Neural cell (in vitro differentiated cells): ENCODE results near the gene MARCHF4. TPM values are rescaled to one million over a fixed set of nuclear protein-coding genes. Genes with fewer than 3 reads are reported as not detected.

Source experiments
- H2AFZ ChIP-seq: fragments of 200-600, 300-800 bp; sonication (generic), shearing (Covaris generic); 2 replicates; pipeline ENCODE4 v1.6.0; 2014; ENCODE audit warnings: low read depth, mild to moderate bottlenecking, antibody characterized with exemption, low read length, moderate library complexity
- H3F3A ChIP-seq: fragments of 200-600 bp; shearing (Covaris generic); 2 replicates; pipeline ENCODE4 v1.6.1; 2016; ENCODE audit warnings: mild to moderate bottlenecking, moderate library complexity, mixed read lengths, antibody characterized with exemption, low read length; ENCODE audit not compliant: insufficient read depth, poor library complexity, severe bottlenecking
- H3K27ac ChIP-seq: fragments of 200-600, 300-800 bp; sonication (generic), shearing (Covaris generic); 2 replicates; pipeline ENCODE4 v1.5.1; 2014; ENCODE audit warnings: mild to moderate bottlenecking, low read length, moderate library complexity
- H3K27me3 ChIP-seq: fragments of 300-800, 200-600 bp; sonication (generic), shearing (Covaris generic); 2 replicates; pipeline ENCODE4 v1.6.0; 2014; ENCODE audit warnings: mild to moderate bottlenecking, low read depth, low read length, moderate library complexity; ENCODE audit not compliant: insufficient read depth
- H3K36me3 ChIP-seq: fragments of 300-800, 200-600 bp; sonication (generic), shearing (Covaris generic); 2 replicates; pipeline ENCODE4 v1.5.1; 2014; ENCODE audit warnings: mild to moderate bottlenecking, antibody characterized with exemption, low read length, moderate library complexity; ENCODE audit not compliant: insufficient read depth
- H3K4me2 ChIP-seq: fragments of 300-800, 200-600 bp; sonication (generic), shearing (Covaris generic); 2 replicates; pipeline ENCODE4 v1.6.0; 2014; ENCODE audit warnings: mild to moderate bottlenecking, low read length
- H3K4me3 ChIP-seq: fragments of 300-800, 200-600 bp; sonication (generic), shearing (Covaris generic); 2 replicates; pipeline ENCODE4 v1.5.1; 2014; ENCODE audit warnings: mild to moderate bottlenecking, low read length, moderate library complexity
- H3K79me2 ChIP-seq: fragments of 200-600 bp; shearing (Covaris generic); replicated peaks from 2 replicates; pipeline ENCODE4 v1.6.0; 2014; ENCODE audit warnings: mild to moderate bottlenecking, low read length, moderate library complexity; ENCODE audit not compliant: insufficient read depth
- H3K9ac ChIP-seq: fragments of 300-800, 200-600 bp; sonication (generic), shearing (Covaris generic); 2 replicates; pipeline ENCODE4 v1.6.1; 2016; ENCODE audit warnings: mild to moderate bottlenecking, low read length, mixed read lengths
- H3K9me2 ChIP-seq: fragments of 200-600 bp; shearing (Covaris generic); 2 replicates; pipeline ENCODE4 v1.6.1; 2016; ENCODE audit warnings: mild to moderate bottlenecking, low read length, mixed read lengths; ENCODE audit not compliant: insufficient read depth
- H3K9me3 ChIP-seq: fragments of 200-600, 300-800 bp; sonication (generic), shearing (Covaris generic); 2 replicates; pipeline ENCODE4 v1.6.1; 2016; ENCODE audit warnings: mild to moderate bottlenecking, mixed run types, low read length, moderate library complexity, mixed read lengths
- H4K20me1 ChIP-seq: fragments of 200-600 bp; shearing (Covaris generic); 2 replicates; pipeline ENCODE4 v1.6.1; 2016; ENCODE audit warnings: mild to moderate bottlenecking, mixed run types; ENCODE audit not compliant: insufficient read depth
- CTCF ChIP-seq: fragments of 450-650 bp; IDR thresholded peaks from 2 replicates; pipeline ENCODE4 v1.5.1; 2014; ENCODE audit warnings: antibody characterized with exemption, mild to moderate bottlenecking, moderate library complexity; ENCODE audit not compliant: poor library complexity, severe bottlenecking
- EP300 ChIP-seq: fragments of 450-650 bp; conservative IDR thresholded peaks from 2 replicates; pipeline ENCODE4 v1.6.1; 2014; ENCODE audit warnings: antibody characterized with exemption, mild to moderate bottlenecking, moderate library complexity; ENCODE audit not compliant: poor library complexity, severe bottlenecking
- EZH2 ChIP-seq: fragments of 200-600, 300-800 bp; shearing (Covaris generic), sonication (generic); IDR thresholded peaks from 2 replicates; pipeline ENCODE4 v1.6.1; 2014; ENCODE audit warnings: antibody characterized with exemption, low read length, borderline replicate concordance, mild to moderate bottlenecking; ENCODE audit not compliant: insufficient read depth, poor library complexity, severe bottlenecking
- MXI1 ChIP-seq: fragments of 450-650 bp; conservative IDR thresholded peaks from 2 replicates; pipeline ENCODE4 v1.6.1; 2014; ENCODE audit warnings: antibody characterized with exemption, mild to moderate bottlenecking; ENCODE audit not compliant: poor library complexity, severe bottlenecking
- POLR2AphosphoS5 ChIP-seq: IDR thresholded peaks from 2 replicates; pipeline ENCODE4 v1.6.1; 2012
- RAD21 ChIP-seq: fragments of 450-650 bp; conservative IDR thresholded peaks from 2 replicates; pipeline ENCODE4 v1.6.1; 2014; ENCODE audit warnings: antibody characterized with exemption, mild to moderate bottlenecking, moderate library complexity
- REST ChIP-seq: IDR thresholded peaks from 2 replicates; pipeline ENCODE4 v1.6.1; 2012; ENCODE audit warnings: borderline replicate concordance
- SMC3 ChIP-seq: fragments of 450-650 bp; conservative IDR thresholded peaks from 2 replicates; pipeline ENCODE4 v1.6.1; 2014; ENCODE audit warnings: antibody characterized with exemption, mild to moderate bottlenecking, moderate library complexity; ENCODE audit not compliant: poor library complexity
- TAF1 ChIP-seq: IDR thresholded peaks from 2 replicates; pipeline ENCODE4 v1.6.1; 2012; ENCODE audit warnings: low read depth
- polyA plus RNA-seq: library from polyadenylated mRNA; depleted of rRNA; stranded (reverse); fragments of >200 nt; gene quantifications from 2 replicates; pipeline ENCODE4 v1.2.3, GENCODE V29; 2014

The MARCHF4 gene
- polyA plus RNA-seq, 1 donor from 2014 or later = 10.1 TPM

- H3F3A ChIP-seq = peaks cover 4% of the 10 kb centered on the region
- H3K4me2 ChIP-seq = no peak overlapping the region
- H3K9me2 ChIP-seq = no peaks in the 10 kb centered on the region
- H3K79me2 ChIP-seq = peaks cover 15% of the 10 kb centered on the region
- no peak overlapping the region for H3K27ac ChIP-seq
- no peaks in the 10 kb centered on the region for H3K36me3 ChIP-seq
- no peaks in the 10 kb centered on the region for H3K9me3 ChIP-seq
- TF ChIP-seq CTCF (no peak), REST (no peak), POLR2AphosphoS5 (no peak), RAD21 (no peak), EZH2 (no peak), MXI1 (no peak), TAF1 (no peak), SMC3 (no peak), EP300 (no peak)
- no peak overlapping the region for H3K9ac ChIP-seq
- peak overlapping the region; percentile 95 for H3K4me3 ChIP-seq
- no peaks in the 10 kb centered on the region for H4K20me1 ChIP-seq
- H2AFZ ChIP-seq = no peak overlapping the region
- H3K27me3 ChIP-seq = no peaks in the 10 kb centered on the region
Observed at GRCh38 chr2:216365518-216365917, 6.8 kb downstream of the MARCHF4 start.

GRCh38 chr2:216363221-216363620, 9.1 kb downstream of the MARCHF4 start:
- no peaks in the 10 kb centered on the region for H4K20me1 ChIP-seq
- H3K27ac ChIP-seq = no peak overlapping the region
- no peak overlapping the region for H3K4me3 ChIP-seq
- no peaks in the 10 kb centered on the region for H3F3A ChIP-seq
- no peak overlapping the region for H3K9ac ChIP-seq
- no peaks in the 10 kb centered on the region for H3K9me3 ChIP-seq
- H3K79me2 ChIP-seq = peaks cover 15% of the 10 kb centered on the region
- H3K36me3 ChIP-seq = no peaks in the 10 kb centered on the region
- TF ChIP-seq TAF1 = no peak
- TF ChIP-seq MXI1 = no peak
- no peak for TF ChIP-seq CTCF
- no peak for TF ChIP-seq POLR2AphosphoS5
- TF ChIP-seq REST = no peak
- no peak for TF ChIP-seq EZH2
- no peak for TF ChIP-seq SMC3
- TF ChIP-seq EP300 = no peak
- no peak for TF ChIP-seq RAD21
- H2AFZ ChIP-seq = no peak overlapping the region
- H3K9me2 ChIP-seq = no peaks in the 10 kb centered on the region
- H3K4me2 ChIP-seq = no peak overlapping the region
- no peaks in the 10 kb centered on the region for H3K27me3 ChIP-seq
